WTC11 (cell line): ENCODE results near the gene RPL10. TPM values are rescaled to one million over a fixed set of nuclear protein-coding genes. Genes with fewer than 3 reads are reported as not detected.

Experiments used
- ATAC-seq: fragments of 200-7000 bp; cut with Tn5 transposase; 2 replicates; pipeline ENCODE4 v1.10.0; 2021; ENCODE audit warnings: mild to moderate bottlenecking, moderate library complexity
- CTCF ChIA-PET: fragments of 300-600 bp; sonication (Branson Sonifier 250); formaldehyde crosslinking; loops from one replicate; lab custom pipeline; 2021; ENCODE audit warnings: antibody characterized with exemption; lab: Charles Lee
- POLR2A ChIA-PET: fragments of 350-600 bp; sonication (Branson Sonifier 250); formaldehyde crosslinking; loops from one replicate; lab custom pipeline; 2021; ENCODE audit warnings: antibody characterized with exemption; lab: Charles Lee
- DNase-seq: peaks from one replicate; pipeline ENCODE4 v3.0.0; 2021; ENCODE audit warnings: low spot score
- H3K27ac Mint-ChIP-seq: 2 replicates; pipeline ENCODE4 v1.8.0; 2021; ENCODE audit warnings: mixed read lengths
- H3K27me3 Mint-ChIP-seq: 2 replicates; pipeline ENCODE4 v1.8.0; 2021; ENCODE audit warnings: low read depth, mild to moderate bottlenecking, moderate library complexity, mixed read lengths
- H3K36me3 Mint-ChIP-seq: 2 replicates; pipeline ENCODE4 v1.8.0; 2021; ENCODE audit warnings: mixed read lengths
- H3K4me1 Mint-ChIP-seq: 2 replicates; pipeline ENCODE4 v1.8.0; 2022; ENCODE audit warnings: mixed read lengths
- H3K4me3 Mint-ChIP-seq: 2 replicates; pipeline ENCODE4 v1.8.0; 2021; ENCODE audit warnings: mild to moderate bottlenecking, moderate library complexity, mixed read lengths
- H3K9me3 Mint-ChIP-seq: 2 replicates; pipeline ENCODE4 v1.8.0; 2021; ENCODE audit warnings: mixed read lengths
- CBFB ChIP-seq: sonication (generic); formaldehyde crosslinking; IDR thresholded peaks from 2 replicates; pipeline ENCODE4 v1.8.1; 2022; ENCODE audit warnings: mild to moderate bottlenecking, low read depth, missing genetic modification reagents
- CREM ChIP-seq: sonication (generic); formaldehyde crosslinking; IDR thresholded peaks from 2 replicates; pipeline ENCODE4 v1.8.1; 2022; ENCODE audit warnings: mild to moderate bottlenecking, missing genetic modification reagents, moderate library complexity
- ELF4 ChIP-seq: sonication (generic); formaldehyde crosslinking; IDR thresholded peaks from 2 replicates; pipeline ENCODE4 v1.8.1; 2022; ENCODE audit warnings: low read depth, mild to moderate bottlenecking, moderate library complexity, missing genetic modification reagents
- GTF2I ChIP-seq: fragments of 250-450 bp; sonication (Bioruptor Pico); conservative IDR thresholded peaks from 2 replicates; pipeline ENCODE4 v1.4.0; 2021; ENCODE audit warnings: mild to moderate bottlenecking
- JUN ChIP-seq: sonication (generic); formaldehyde crosslinking; IDR thresholded peaks from 2 replicates; pipeline ENCODE4 v1.8.0; 2023; ENCODE audit warnings: mild to moderate bottlenecking, missing genetic modification reagents
- NFATC4 ChIP-seq: fragments of 250-450 bp; sonication (Bioruptor Pico); IDR thresholded peaks from 2 replicates; pipeline ENCODE4 v1.9.0; 2021; ENCODE audit warnings: mild to moderate bottlenecking
- NFE2L1 ChIP-seq: sonication (generic); formaldehyde crosslinking; IDR thresholded peaks from 2 replicates; pipeline ENCODE4 v1.8.1; 2023; ENCODE audit warnings: missing genetic modification reagents
- NR2C2 ChIP-seq: sonication (generic); formaldehyde crosslinking; IDR thresholded peaks from 2 replicates; pipeline ENCODE4 v1.8.0; 2022; ENCODE audit warnings: mild to moderate bottlenecking, missing genetic modification reagents
- RELA ChIP-seq: sonication (generic); formaldehyde crosslinking; IDR thresholded peaks from 2 replicates; pipeline ENCODE4 v1.8.1; 2022; ENCODE audit warnings: missing genetic modification reagents, mild to moderate bottlenecking, borderline replicate concordance
- ZNF121 ChIP-seq: sonication (generic); formaldehyde crosslinking; IDR thresholded peaks from 2 replicates; pipeline ENCODE4 v1.8.0; 2023; ENCODE audit warnings: missing genetic modification reagents
- ZNF219 ChIP-seq: sonication (generic); formaldehyde crosslinking; IDR thresholded peaks from 2 replicates; pipeline ENCODE4 v1.8.0; 2023; ENCODE audit warnings: missing genetic modification reagents, mild to moderate bottlenecking, borderline replicate concordance
- ZNF232 ChIP-seq: sonication (generic); formaldehyde crosslinking; IDR thresholded peaks from 2 replicates; pipeline ENCODE4 v1.8.0; 2022; ENCODE audit warnings: mild to moderate bottlenecking, missing genetic modification reagents
- total RNA-seq: library from RNA; stranded (reverse); gene quantifications from 3 replicates; pipeline ENCODE4 v1.2.3, GENCODE V29; 2021
- TF ChIP-seq, protein P1 (sequence below): sonication (generic); formaldehyde crosslinking; IDR thresholded peaks from 2 replicates; pipeline ENCODE4 v1.8.0; 2022; ENCODE audit warnings: mild to moderate bottlenecking, missing genetic modification reagents
- TF ChIP-seq, protein P2 (sequence below): fragments of 250-450 bp; sonication (Bioruptor Pico); IDR thresholded peaks from 2 replicates; pipeline ENCODE4 v2.1.2; 2022; ENCODE audit warnings: mild to moderate bottlenecking, moderate library complexity
- TF ChIP-seq, protein P3 (sequence below): sonication (generic); formaldehyde crosslinking; IDR thresholded peaks from 2 replicates; pipeline ENCODE4 v1.8.1; 2022; ENCODE audit warnings: low read depth, missing genetic modification reagents, borderline replicate concordance
- TF ChIP-seq, protein P4 (sequence below): sonication (generic); formaldehyde crosslinking; IDR thresholded peaks from 2 replicates; pipeline ENCODE4 v1.8.1; 2023; ENCODE audit warnings: mild to moderate bottlenecking, missing genetic modification reagents, moderate library complexity
- TF ChIP-seq, protein P5 (sequence below): sonication (generic); formaldehyde crosslinking; IDR thresholded peaks from 2 replicates; pipeline ENCODE4 v1.8.0; 2022; ENCODE audit warnings: mild to moderate bottlenecking, missing genetic modification reagents
- TF ChIP-seq, protein P6 (sequence below): sonication (generic); formaldehyde crosslinking; IDR thresholded peaks from 2 replicates; pipeline ENCODE4 v1.8.1; 2022; ENCODE audit warnings: mild to moderate bottlenecking, moderate library complexity, missing genetic modification reagents
- TF ChIP-seq, protein P7 (sequence below): sonication (generic); formaldehyde crosslinking; IDR thresholded peaks from 2 replicates; pipeline ENCODE4 v1.8.0; 2022; ENCODE audit warnings: missing genetic modification reagents

RPL10 gene
- total RNA-seq, 1 experiment from 2014 or later: 2,241 TPM

DNA sequence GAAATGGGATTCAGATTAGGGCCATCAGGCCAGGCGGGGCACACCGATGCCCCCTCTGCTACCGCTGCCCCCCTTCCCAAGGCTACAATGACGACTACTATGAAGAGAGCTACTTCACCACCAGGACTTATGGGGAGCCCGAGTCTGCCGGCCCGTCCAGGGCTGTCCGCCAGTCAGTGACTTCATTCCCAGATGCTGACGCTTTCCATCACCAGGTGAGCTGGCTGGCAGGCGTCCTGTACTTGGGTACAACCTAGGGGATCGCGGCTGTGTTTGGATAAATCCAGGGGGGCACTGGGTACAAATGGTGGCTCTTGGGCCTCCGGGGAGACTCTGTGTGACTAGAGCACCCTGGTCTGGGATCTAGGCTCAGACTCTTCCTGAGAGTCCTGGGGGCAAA is 18.0 kb upstream of the RPL10 start:
- Mint-ChIP-seq H3K27ac (peak overlapping the region; percentile 100), H3K4me1 (peaks cover 26% of the 10 kb centered on the region), H3K27me3 (peaks cover 6% of the 10 kb centered on the region), H3K4me3 (peak overlapping the region; percentile 85), H3K36me3 (peaks cover 9% of the 10 kb centered on the region), H3K9me3 (no peaks in the 10 kb centered on the region)
- ATAC-seq (no peak), DNase-seq (no peak)
- TF ChIP-seq, protein P1, sequence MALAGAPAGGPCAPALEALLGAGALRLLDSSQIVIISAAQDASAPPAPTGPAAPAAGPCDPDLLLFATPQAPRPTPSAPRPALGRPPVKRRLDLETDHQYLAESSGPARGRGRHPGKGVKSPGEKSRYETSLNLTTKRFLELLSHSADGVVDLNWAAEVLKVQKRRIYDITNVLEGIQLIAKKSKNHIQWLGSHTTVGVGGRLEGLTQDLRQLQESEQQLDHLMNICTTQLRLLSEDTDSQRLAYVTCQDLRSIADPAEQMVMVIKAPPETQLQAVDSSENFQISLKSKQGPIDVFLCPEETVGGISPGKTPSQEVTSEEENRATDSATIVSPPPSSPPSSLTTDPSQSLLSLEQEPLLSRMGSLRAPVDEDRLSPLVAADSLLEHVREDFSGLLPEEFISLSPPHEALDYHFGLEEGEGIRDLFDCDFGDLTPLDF: no peak
- no peak for TF ChIP-seq RELA (CRISPR knock-in tag)
- no peak for TF ChIP-seq ELF4 (CRISPR knock-in tag)
- no peak for TF ChIP-seq NFATC4 (CRISPR knock-in tag)
- TF ChIP-seq GTF2I (CRISPR knock-in tag): no peak
- TF ChIP-seq JUN (CRISPR knock-in tag): no peak
- TF ChIP-seq, protein P2, sequence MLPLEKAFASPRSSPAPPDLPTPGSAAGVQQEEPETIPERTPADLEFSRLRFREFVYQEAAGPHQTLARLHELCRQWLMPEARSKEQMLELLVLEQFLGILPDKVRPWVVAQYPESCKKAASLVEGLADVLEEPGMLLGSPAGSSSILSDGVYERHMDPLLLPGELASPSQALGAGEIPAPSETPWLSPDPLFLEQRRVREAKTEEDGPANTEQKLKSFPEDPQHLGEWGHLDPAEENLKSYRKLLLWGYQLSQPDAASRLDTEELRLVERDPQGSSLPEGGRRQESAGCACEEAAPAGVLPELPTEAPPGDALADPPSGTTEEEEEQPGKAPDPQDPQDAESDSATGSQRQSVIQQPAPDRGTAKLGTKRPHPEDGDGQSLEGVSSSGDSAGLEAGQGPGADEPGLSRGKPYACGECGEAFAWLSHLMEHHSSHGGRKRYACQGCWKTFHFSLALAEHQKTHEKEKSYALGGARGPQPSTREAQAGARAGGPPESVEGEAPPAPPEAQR: no peak
- TF ChIP-seq NR2C2 (CRISPR knock-in tag): no peak
- no peak for TF ChIP-seq CBFB (CRISPR knock-in tag)
- TF ChIP-seq CREM (CRISPR knock-in tag): no peak
- TF ChIP-seq, protein P3, sequence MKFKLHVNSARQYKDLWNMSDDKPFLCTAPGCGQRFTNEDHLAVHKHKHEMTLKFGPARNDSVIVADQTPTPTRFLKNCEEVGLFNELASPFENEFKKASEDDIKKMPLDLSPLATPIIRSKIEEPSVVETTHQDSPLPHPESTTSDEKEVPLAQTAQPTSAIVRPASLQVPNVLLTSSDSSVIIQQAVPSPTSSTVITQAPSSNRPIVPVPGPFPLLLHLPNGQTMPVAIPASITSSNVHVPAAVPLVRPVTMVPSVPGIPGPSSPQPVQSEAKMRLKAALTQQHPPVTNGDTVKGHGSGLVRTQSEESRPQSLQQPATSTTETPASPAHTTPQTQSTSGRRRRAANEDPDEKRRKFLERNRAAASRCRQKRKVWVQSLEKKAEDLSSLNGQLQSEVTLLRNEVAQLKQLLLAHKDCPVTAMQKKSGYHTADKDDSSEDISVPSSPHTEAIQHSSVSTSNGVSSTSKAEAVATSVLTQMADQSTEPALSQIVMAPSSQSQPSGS: no peak
- no peak for TF ChIP-seq NFE2L1 (CRISPR knock-in tag)
- TF ChIP-seq ZNF219 (CRISPR knock-in tag): no peak
- no peak for TF ChIP-seq ZNF232 (CRISPR knock-in tag)
- TF ChIP-seq, protein P4, sequence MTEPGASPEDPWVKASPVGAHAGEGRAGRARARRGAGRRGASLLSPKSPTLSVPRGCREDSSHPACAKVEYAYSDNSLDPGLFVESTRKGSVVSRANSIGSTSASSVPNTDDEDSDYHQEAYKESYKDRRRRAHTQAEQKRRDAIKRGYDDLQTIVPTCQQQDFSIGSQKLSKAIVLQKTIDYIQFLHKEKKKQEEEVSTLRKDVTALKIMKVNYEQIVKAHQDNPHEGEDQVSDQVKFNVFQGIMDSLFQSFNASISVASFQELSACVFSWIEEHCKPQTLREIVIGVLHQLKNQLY (CRISPR knock-in tag): no peak
- TF ChIP-seq, protein P5, sequence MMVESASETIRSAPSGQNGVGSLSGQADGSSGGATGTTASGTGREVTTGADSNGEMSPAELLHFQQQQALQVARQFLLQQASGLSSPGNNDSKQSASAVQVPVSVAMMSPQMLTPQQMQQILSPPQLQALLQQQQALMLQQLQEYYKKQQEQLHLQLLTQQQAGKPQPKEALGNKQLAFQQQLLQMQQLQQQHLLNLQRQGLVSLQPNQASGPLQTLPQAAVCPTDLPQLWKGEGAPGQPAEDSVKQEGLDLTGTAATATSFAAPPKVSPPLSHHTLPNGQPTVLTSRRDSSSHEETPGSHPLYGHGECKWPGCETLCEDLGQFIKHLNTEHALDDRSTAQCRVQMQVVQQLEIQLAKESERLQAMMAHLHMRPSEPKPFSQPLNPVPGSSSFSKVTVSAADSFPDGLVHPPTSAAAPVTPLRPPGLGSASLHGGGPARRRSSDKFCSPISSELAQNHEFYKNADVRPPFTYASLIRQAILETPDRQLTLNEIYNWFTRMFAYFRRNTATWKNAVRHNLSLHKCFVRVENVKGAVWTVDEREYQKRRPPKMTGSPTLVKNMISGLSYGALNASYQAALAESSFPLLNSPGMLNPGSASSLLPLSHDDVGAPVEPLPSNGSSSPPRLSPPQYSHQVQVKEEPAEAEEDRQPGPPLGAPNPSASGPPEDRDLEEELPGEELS (CRISPR knock-in tag): no peak
- CTCF ChIA-PET: no interaction called here
- POLR2A ChIA-PET: interaction anchor here (0.6 to 3.3 kb wide), 3 partner anchors 9 to 152 kb away, joined by 3 to 13 read pairs (median 5); no protein-coding TSS in a partner anchor

DNA sequence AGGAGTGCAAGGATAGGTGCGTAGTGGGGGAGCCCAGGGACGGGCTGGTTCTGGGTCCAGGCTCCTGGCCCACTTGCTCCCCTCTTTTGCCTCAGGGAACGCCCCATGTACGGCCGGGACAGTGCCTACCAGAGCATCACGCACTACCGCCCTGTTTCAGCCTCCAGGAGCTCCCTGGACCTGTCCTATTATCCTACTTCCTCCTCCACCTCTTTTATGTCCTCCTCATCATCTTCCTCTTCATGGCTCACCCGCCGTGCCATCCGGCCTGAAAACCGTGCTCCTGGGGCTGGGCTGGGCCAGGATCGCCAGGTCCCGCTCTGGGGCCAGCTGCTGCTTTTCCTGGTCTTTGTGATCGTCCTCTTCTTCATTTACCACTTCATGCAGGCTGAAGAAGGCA is 17.4 kb upstream of the RPL10 start:
- no peak for ATAC-seq
- Mint-ChIP-seq H3K9me3 (no peaks in the 10 kb centered on the region), H3K27ac (peak overlapping the region; percentile 100)
- no peak for DNase-seq
- TF ChIP-seq, protein P6, sequence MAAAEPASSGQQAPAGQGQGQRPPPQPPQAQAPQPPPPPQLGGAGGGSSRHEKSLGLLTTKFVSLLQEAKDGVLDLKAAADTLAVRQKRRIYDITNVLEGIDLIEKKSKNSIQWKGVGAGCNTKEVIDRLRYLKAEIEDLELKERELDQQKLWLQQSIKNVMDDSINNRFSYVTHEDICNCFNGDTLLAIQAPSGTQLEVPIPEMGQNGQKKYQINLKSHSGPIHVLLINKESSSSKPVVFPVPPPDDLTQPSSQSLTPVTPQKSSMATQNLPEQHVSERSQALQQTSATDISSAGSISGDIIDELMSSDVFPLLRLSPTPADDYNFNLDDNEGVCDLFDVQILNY (CRISPR knock-in tag): no peak
- 0 out of 2 replicates have a peak, but pooled peaks have one; percentile 57 for TF ChIP-seq ZNF121 (CRISPR knock-in tag)
- TF ChIP-seq, protein P7, sequence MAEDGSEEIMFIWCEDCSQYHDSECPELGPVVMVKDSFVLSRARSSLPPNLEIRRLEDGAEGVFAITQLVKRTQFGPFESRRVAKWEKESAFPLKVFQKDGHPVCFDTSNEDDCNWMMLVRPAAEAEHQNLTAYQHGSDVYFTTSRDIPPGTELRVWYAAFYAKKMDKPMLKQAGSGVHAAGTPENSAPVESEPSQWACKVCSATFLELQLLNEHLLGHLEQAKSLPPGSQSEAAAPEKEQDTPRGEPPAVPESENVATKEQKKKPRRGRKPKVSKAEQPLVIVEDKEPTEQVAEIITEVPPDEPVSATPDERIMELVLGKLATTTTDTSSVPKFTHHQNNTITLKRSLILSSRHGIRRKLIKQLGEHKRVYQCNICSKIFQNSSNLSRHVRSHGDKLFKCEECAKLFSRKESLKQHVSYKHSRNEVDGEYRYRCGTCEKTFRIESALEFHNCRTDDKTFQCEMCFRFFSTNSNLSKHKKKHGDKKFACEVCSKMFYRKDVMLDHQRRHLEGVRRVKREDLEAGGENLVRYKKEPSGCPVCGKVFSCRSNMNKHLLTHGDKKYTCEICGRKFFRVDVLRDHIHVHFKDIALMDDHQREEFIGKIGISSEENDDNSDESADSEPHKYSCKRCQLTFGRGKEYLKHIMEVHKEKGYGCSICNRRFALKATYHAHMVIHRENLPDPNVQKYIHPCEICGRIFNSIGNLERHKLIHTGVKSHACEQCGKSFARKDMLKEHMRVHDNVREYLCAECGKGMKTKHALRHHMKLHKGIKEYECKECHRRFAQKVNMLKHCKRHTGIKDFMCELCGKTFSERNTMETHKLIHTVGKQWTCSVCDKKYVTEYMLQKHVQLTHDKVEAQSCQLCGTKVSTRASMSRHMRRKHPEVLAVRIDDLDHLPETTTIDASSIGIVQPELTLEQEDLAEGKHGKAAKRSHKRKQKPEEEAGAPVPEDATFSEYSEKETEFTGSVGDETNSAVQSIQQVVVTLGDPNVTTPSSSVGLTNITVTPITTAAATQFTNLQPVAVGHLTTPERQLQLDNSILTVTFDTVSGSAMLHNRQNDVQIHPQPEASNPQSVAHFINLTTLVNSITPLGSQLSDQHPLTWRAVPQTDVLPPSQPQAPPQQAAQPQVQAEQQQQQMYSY (CRISPR knock-in tag): 0 out of 2 replicates have a peak, but pooled peaks have one; percentile 18
- TF ChIP-seq, all 79 proteins: peak for 2
- Mint-ChIP-seq H3K4me1 (peaks cover 26% of the 10 kb centered on the region), H3K4me3 (peak overlapping the region; percentile 85), H3K27me3 (peaks cover 5% of the 10 kb centered on the region; the same call in 1 of the 2 replicates), H3K36me3 (peaks cover 9% of the 10 kb centered on the region)
- ChIA-PET POLR2A (interaction anchor here (0.6 to 3.3 kb wide), 3 partner anchors 10 to 574 kb away, joined by 5 to 13 read pairs (median 8); no protein-coding TSS in a partner anchor), CTCF (no interaction called here)
